ENCODE results near the gene RUSC2. TPM values are rescaled to one million over a fixed set of nuclear protein-coding genes. Genes with fewer than 3 reads are reported as not detected.
A peak's percentile ranks its signal among the peaks of the same experiment; 100 is the strongest.
"Not testable (repeated sequence)": the region's sequence is repeated elsewhere in the genome, so short reads cannot be mapped to it uniquely, and the experiment has no call there.

RUSC2 gene
- total RNA-seq, 1 donor from 2014 or later = 27.5 TPM

DNA sequence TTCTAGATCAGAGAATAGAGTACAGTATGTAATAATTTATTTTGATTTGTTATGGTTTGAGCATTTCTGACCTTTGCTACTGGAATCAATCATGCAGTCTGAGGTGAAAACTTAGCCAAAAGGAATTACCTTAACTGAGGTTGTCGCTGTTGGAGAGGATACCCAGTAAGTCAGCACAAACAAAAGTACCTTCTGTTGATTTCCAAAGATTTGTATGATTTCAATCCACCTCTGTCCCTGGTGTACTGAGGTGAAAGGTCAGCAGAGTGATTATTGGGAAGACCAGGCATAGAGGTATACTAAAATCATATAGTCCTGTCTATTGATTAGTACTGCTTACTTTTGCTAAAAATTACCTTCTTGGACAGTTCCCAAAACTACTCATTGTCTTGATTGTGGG, 32.8 kb downstream of the RUSC2 start:
- Histone ChIP-seq H3K27me3 (ENCODE audit: low read depth) (no peaks in the 10 kb centered on the region), H3K27ac (replicated peaks) (peak overlapping the region; percentile 85), H3K9me3 (replicated peaks) (no peaks in the 10 kb centered on the region), H3K4me3 (no peak overlapping the region), H3K36me3 (no peaks in the 10 kb centered on the region), H3K4me1 (peaks cover 83% of the 10 kb centered on the region)
- DNase-seq = no peak
- TF ChIP-seq CTCF (IDR thresholded peaks at IDR 0.05; ENCODE audit: borderline replicate concordance) = no peak
- intact Hi-C loops (cut with micrococcal nuclease) = no loop called here

DNA sequence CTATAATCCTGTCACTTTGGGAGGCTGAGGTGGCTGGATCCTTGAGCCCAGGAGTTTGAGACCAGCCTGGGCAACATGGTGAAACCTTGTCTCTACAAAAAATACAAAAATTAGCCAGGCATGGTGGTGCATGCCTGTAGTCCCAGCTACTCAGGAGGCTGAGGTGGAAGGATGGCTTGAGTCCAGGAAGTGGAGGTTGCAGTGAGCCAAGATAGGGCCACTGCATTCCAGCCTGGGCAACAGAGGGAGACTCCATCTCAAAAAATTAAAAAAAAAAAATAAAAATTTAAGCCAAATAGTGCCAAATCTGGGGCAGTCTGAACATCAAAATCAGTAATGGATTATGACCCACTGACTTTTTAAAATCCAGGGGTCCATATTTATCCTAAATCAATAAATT, 33.6 kb downstream of the RUSC2 start:
- H3K4me1 ChIP-seq = peaks cover 79% of the 10 kb centered on the region
- H3K27me3 ChIP-seq (ENCODE audit: low read depth); DNase-seq; intact Hi-C loops (cut with micrococcal nuclease); H3K27ac ChIP-seq (replicated peaks); H3K36me3 ChIP-seq; H3K4me3 ChIP-seq; H3K9me3 ChIP-seq (replicated peaks): not testable (repeated sequence)

GRCh38 chr9:35526087-35526801, 36.3 kb downstream of the RUSC2 start:
- H3K27me3 ChIP-seq (ENCODE audit: low read depth) = no peaks in the 10 kb centered on the region
- intact Hi-C loops (cut with micrococcal nuclease) = no loop called here
- TF ChIP-seq CTCF (IDR thresholded peaks at IDR 0.05; ENCODE audit: borderline replicate concordance) = no peak
- no peak for DNase-seq
- H3K36me3 ChIP-seq = no peaks in the 10 kb centered on the region
- H3K4me1 ChIP-seq = peaks cover 78% of the 10 kb centered on the region
- peak overlapping the region; percentile 57 for H3K27ac ChIP-seq (replicated peaks)
- H3K9me3 ChIP-seq (replicated peaks) = no peaks in the 10 kb centered on the region
- H3K4me3 ChIP-seq = no peak overlapping the region

- no peak overlapping the region for H3K4me3 ChIP-seq
- no peaks in the 10 kb centered on the region for H3K36me3 ChIP-seq
- no peak for TF ChIP-seq CTCF (IDR thresholded peaks at IDR 0.05; ENCODE audit: borderline replicate concordance)
- peaks cover 73% of the 10 kb centered on the region for H3K4me1 ChIP-seq
- intact Hi-C loops (cut with micrococcal nuclease) = no loop called here
- H3K27me3 ChIP-seq (ENCODE audit: low read depth) = no peaks in the 10 kb centered on the region
- H3K27ac ChIP-seq (replicated peaks) = peak overlapping the region; percentile 9
- no peak for DNase-seq
- no peaks in the 10 kb centered on the region for H3K9me3 ChIP-seq (replicated peaks)
Observed at GRCh38 chr9:35529161-35529823, 39.4 kb downstream of the RUSC2 start.

GRCh38 chr9:35533398-35533797, 43.5 kb downstream of the RUSC2 start:
- Histone ChIP-seq H3K27ac (replicated peaks) (peak overlapping the region; percentile 5), H3K4me1 (peaks cover 77% of the 10 kb centered on the region), H3K9me3 (replicated peaks) (no peaks in the 10 kb centered on the region), H3K36me3 (no peaks in the 10 kb centered on the region), H3K4me3 (no peak overlapping the region), H3K27me3 (ENCODE audit: low read depth) (no peaks in the 10 kb centered on the region)
- TF ChIP-seq CTCF (IDR thresholded peaks at IDR 0.05; ENCODE audit: borderline replicate concordance) = no peak
- intact Hi-C loops (cut with micrococcal nuclease) = no loop called here
- DNase-seq = no peak

- intact Hi-C loops (cut with micrococcal nuclease); H3K36me3 ChIP-seq; H3K9me3 ChIP-seq (replicated peaks); H3K27ac ChIP-seq (replicated peaks); H3K4me3 ChIP-seq; DNase-seq; H3K27me3 ChIP-seq (ENCODE audit: low read depth): not testable (repeated sequence)
- peaks cover 77% of the 10 kb centered on the region for H3K4me1 ChIP-seq
Observed at GRCh38 chr9:35534921-35535320, 45.0 kb downstream of the RUSC2 start.
